Fibroblast of skin of back (primary cell): ENCODE data around the gene MDC1.
"Not testable (repeated sequence)": the region's sequence is repeated elsewhere in the genome, so short reads cannot be mapped to it uniquely, and the experiment has no call there.

ENCODE experiments used
- DNase-seq: peaks from one replicate; pipeline ENCODE4 v3.0.0-alpha.2; 2013

MDC1 gene

DNA sequence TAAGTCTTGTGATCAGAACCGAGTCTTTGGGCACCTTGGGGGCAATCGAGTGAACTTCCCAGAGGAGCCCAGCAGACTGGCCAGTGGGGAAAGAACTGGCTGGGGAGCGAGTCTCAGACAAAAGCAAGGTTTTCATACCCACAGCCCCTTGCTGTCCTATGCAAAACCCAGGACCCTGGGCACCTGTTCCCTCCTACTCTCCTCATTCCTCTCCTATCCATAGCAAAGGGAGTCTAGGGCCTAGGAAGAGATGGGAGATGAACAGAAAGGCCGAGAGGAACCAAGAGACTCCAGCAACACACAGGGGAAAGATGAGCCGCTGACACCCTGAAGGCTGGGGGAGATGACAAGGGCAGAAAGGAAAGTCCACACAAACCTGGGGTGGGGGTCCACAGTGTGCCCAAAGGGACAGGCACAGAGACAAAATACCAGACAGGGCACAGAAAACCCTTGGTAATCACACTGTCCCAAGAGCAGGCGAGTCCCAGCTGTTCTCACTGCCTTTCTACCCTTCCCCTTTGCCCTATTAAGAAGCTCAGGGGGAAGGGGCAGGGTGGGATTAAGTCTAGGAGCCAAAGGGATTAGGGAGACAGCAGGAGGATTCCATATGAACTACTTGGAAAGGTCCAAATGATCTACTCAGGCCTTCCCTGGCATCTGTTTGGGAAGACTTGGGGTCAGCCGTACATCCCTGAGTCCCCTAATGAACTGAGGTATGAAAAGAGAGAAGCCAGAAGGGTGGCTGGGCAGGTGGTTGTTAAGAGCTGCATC, 37.1 kb downstream of the MDC1 start:
- DNase-seq, result no peak

DNA sequence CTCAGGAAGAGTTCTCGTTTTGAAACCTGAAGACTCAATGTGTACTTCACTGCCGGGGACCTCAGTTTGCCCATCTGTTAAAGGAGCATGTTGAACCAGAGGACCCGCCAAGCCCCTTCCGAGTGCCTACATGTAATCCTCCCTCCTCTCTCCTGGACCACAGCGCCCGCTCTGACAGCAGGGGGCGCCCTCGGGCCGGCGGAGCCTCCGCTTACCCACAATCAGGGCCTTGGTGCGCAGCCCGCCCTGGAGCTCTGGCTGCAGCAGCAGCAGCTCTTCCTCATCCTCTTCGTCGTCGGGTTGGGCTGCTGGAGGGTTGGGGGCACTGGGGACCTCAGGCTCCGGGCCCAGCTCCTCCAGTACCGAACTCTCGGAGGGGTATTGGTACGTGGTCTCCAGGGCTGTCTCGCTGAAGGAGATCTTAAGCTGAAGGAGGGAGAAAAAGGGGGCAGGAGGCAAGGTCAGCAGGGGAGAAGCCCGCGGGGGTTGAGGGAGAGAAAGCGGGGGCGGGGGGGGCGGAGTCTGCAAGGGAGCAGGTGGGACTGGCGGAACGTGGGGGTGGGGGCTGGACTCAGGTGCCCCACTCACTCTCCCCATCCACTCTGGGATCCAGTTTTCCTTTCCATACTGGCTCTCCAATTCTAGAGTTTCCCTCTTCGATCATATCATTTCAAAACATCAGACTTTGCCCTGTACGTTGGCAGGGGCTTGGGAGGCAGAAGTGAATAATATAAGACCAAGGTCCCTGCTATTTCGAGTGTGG, 37.9 kb downstream of the MDC1 start:
- DNase-seq, result peak; percentile 74

DNA sequence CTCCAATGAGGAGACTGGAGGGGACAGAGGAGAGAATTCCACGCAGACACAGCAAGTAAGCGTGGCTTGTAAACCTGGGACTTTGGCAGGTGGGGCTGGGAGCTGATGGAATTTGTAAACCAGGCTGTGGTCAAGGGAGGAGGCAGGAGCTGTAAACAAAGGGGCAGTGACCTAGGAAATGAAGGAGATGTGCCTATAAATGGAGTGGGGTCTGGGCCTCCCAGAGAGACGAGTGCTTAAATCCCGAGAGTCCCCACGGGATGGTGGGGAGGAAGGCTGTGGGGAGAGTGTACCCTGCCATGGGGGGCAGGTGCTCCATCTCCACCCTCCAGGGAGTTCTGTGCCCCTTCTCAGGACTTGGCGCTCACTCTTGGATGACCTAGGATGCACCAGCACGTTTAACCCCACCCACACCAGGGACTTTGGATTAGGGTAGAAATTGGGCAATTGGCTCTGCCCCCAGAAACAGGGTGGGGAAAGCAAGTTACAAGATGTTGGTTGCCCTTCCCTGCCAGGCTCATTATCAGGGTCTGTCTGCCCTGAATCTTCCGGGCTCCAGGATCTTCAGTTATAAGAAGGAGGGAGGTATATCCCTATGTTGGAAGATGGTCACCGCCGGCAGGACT, 40.3 kb downstream of the MDC1 start:
- DNase-seq, result no peak

DNA sequence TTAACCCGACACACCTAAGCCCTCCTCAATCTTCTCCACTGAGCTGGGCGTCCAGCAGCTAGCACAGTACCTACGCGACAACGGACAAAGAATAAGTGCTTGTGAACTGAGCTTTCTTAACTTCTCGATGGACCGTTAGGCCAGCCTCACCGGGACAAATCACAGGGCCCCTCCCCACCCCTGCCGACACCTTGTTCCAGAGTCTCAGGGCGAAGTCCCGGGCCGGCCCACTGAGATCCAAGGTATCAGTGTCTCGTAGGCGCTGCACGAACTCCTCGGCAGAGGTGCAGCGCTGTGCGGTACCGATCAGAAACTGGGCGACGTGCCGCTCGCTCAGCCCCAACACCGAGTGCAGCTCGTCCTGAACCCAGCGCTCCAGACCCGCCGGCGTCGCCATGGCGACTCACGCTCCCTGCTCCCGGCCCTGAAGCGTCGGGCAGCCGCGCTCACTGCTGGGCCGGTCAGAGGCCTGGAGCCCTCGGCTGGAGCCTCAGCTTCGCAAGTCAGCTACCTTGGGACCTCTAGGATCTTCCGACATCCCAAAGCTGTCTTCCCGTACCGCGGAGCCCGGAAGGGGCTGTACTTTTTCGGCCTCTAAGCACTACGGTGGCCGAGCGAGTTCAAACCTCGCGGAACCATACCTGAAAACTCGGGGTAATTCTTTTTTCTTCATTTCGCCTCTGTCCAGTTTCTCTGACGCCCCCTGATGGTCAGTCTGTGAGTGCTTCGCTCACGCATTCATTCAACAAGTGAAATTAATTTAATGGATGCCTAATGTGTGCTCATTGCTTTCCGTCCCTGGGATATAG, 44.4 kb downstream of the MDC1 start, which contains the start of gene DHX16:
Gene DHX16, minus strand, starts transcription at position 562 of the 809 bp plus-strand sequence. Its CDS starts 165 bp downstream, at position 397.
- peak; percentile 99 for DNase-seq

DNA sequence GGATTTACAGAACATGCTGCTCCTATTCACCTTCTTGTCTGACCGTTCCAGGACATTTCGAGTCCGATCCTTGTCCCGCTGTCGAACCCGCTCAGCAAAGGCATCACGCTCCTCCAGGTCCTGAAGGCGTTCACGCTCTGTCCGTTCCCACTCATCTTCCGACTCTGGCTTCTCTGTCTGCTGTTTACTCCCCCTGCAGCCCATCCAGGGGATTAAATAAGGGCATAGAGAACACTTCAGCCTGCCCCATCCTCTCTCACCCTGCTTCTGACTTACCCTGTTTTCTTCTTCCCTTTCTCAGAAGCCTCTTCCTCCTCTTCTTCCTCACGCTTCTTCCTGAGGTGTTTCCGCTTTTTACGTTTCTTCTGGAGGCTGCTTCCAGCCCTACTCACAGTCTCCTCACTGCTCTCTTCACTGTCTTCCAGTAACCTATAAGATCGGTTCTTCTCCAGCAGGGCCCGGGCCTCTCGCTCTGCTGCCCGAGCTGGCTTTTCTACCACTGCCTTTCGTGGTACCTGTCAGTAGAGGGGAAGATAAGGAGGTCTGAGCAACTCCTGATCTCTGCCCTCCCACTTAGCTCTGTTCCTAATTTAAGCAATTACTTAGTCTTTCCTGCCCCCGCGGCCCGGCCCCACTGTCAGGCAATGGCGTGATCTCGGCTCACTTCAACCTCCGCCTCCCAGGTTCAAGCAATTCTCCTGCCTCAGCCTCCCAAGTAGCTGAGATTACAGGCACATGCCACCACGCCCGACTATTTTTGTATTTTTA, 46.1 kb downstream of the MDC1 start:
- no peak for DNase-seq

DNA sequence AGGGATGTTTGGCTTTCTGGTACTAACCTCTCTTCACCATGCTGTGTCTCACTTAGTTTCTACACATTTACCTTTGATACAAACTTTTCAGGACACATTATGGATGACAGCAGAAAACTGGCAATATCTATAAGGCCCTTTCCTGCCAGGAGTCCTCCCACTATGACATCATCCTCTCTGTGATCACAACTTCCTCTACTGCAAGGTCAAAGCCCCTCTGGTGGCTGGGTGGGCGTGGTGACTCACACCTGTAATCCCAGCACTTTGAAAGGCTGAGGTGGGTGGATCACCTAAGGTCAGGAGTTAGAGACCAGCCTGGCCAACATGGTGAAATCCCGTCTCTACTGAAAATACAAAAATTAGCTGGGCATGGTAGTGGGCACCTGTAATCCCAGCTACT, 50.8 kb downstream of the MDC1 start:
- DNase-seq, result not testable (repeated sequence)

DNA sequence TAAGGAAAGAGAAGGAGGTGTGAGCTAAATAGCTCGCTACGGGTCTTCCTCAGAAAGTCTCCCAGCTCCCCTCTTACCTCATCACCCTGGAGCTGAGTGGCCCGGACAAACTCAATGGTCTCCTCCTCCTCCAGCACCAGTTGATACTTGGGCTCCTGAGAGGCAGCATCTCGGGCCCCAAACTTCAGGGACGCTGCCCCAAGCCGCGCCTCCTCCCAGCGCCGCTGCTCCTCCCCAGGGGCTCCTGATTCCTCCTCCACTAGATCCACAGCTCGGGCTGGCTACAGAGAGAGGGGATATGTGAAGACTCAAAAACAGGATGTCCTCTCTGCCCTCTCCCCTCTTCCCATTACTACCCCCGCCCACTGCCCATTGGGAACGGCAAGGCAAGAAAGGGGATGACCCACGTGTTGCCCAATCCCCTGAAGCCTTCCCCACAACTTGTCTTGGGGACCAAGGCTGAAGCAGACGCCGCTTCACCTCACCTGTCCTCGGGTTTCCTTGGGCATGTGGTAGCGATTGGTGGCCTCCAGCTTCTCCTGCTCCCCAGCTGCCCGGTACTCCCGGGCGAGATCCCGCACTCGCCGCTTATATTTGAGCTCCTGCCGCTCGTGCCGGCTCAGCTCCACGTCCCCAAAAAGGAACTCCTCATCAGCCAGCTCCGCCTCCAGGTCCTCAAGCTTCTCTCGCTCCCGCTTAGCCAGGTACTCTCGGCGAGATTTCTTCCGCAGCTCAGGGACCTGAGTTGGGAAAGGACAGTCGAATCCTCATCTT, 51.9 kb downstream of the MDC1 start:
- no peak for DNase-seq

DNA sequence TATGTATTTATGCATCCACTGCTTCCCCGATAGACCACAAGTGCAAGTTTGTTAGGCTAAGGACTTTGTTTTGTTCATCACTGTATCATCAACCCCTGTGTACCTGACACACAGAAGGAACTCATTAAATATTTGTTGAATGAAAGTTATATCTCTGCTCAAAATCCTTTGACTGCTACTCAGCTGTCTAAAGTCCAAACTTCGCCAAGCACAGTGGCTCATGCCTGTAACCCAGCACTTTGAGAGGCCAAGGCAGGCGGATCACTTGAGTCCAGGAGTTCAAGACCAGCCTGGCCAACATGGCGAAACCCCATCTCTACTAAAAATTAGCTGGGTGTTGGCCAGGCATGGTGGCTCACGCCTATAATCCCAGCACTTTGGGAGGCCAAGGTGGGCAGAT, 59.2 kb downstream of the MDC1 start:
- DNase-seq, result not testable (repeated sequence)

DNA sequence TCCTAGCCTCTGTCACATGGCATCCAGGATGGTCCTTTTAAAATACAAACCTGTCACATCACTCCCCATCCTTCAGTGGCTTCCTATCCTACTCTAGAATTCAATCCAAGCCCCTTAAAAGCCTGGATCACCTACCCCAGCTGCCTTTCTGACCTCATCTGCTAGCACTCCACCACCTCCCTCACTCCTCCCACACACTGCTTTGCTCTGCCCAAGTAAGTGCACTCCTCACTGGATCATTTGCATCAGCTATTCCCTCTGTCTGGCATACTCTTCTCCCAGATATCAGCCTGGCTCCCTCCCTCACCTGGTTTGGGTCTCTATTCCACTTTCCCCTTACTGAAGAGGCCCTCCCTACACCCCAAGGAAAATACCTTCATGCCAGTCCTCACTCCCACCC, 59.6 kb downstream of the MDC1 start:
- DNase-seq, result no peak

DNA sequence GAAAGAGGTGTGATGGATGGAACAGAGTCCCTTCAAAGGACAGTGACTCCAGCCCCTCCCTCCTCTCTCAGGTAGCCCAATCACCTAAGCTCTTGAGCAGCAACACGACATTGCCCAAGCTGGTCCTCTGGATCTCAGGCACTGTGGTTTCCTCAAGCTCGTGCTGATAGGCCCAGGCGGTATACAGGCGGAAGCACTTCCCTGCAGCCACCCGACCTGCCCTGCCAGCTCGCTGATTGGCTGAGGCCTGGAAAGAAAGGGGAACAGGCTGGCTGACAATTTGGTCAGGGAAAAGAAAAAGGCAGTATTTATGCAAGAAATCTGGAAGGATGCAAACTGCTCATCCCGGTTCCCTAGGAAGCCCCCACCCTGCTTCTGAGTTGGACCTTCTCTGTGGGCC, 60.6 kb downstream of the MDC1 start:
- DNase-seq, result no peak

DNA sequence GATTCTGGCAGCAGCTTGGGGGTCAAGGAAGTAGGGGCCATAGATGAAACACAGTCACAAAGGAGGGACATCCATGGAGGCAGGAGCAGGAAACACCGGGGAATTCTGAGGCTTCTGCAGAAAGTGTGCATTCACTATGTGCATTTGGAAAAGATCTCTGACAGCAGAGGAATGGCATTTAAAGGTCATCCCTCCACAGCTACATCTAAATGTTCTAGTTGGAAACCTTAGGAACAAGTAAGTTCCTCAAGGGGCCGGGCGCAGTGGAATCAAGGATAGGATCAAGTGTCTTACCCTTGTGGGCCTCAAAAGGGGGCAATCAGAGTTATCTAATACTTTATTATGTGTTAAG, 61.4 kb downstream of the MDC1 start:
- DNase-seq, result no peak

DNA sequence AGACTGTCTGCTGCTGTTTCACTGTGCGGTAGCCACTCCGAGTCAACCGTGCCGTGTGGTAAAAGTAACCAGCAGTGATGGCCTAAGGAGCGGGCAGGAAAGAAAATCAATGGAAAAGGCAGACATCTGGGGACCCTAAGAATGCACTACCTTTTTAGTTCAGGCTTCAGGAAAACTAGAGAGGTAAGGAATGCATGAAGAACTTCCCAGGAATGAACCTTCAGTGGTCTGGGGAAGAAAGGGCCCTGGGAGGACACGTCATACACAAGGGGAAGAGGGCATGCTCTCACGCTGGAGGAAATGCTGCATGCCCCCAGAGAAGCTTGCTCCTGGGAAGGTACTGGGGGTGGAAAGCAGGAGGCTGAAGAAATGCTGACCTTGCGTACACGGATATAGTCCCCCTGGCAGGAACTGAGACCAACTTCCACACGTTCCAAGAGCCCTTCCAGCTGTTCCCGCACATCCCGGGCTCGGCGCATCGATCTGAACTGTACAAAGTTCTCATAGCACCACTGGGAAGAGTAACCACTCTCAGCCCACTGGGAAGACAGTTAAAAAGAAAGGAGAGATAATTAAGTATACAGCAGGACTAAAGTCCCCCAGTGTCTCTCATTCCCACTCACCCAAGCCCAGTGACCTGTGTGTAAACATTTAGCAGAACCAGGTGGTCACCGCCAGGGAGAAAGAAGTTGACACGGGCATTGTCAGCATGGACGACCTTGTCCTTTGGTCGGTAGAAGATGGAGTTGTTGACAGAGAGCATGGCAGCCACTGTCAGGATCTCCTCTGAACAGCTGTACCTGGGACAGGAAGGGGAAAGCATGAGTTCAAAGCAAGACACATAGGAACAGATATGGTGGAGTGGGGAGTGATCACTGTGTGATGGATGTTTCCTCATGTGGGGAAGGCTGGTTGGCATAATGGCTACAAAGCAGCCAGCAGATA, 62.0 kb downstream of the MDC1 start:
- no peak for DNase-seq

DNA sequence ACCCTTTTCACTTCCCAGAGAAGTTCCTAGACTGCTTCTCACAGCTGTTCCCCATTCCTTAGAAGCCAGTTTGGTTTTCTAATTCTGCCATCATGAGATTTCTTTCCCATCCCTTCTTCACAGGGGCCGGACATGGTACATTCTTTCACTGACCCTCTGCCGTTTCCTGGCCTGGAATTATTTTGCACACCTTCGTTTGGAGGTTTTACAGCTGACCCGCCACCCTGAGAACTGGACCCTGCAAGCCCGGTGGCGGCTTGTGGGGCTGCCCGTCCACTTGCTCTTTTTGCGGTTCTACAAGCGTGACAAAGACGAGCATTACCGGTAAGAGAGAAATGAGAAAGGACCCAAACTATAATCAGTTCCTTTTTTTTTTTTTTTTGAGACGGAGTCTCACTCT, 65.9 kb downstream of the MDC1 start:
- no peak for DNase-seq
